ENCODE measurements around the gene PTCD3. TPM values are rescaled to one million over a fixed set of nuclear protein-coding genes. Genes with fewer than 3 reads are reported as not detected.

PTCD3 gene
- total and polyA plus RNA-seq, 12 donors: 30.2 to 232 (median 155) TPM

- DNase-seq (no peak), ATAC-seq (no peak)
- Histone ChIP-seq H3K36me3 (peaks cover 0 to 95% (median 23%) of the 10 kb centered on the region in 9 donors), H3K4me1 (no peaks in the 10 kb centered on the region), H3K27ac (no peak overlapping the region), H3K4me3 (no peak overlapping the region), H3K9me3 (no peaks in the 10 kb centered on the region), H3K27me3 (no peaks in the 10 kb centered on the region)
- intact Hi-C loops (cut with DNase I): no loop called here
- WGBS, 2 donors: 94 to 98% methylated on average over 3 of the region's 3 CpGs
- TF ChIP-seq CTCF (IDR thresholded peaks at IDR 0.05): no peak
Measured at GRCh38 chr2:86097114-86097896, 8.7 kb upstream of the PTCD3 start.

GRCh38 chr2:86097913-86098312 lies 8.1 kb upstream of the PTCD3 start:
- ATAC-seq (no peak), DNase-seq (no peak)
- H3K27ac ChIP-seq: no peak overlapping the region
- peaks cover 0 to 1% (median 0%) of the 10 kb centered on the region in 9 donors for H3K4me1 ChIP-seq
- no peaks in the 10 kb centered on the region for H3K9me3 ChIP-seq
- H3K27me3 ChIP-seq: no peaks in the 10 kb centered on the region
- WGBS, 2 donors: 96 to 97% methylated on average over 1 of the region's 1 CpG
- TF ChIP-seq CTCF (IDR thresholded peaks at IDR 0.05): no peak
- H3K36me3 ChIP-seq: peaks cover 0 to 94% (median 21%) of the 10 kb centered on the region in 9 donors
- intact Hi-C loops (cut with DNase I): no loop called here
- no peak overlapping the region for H3K4me3 ChIP-seq

GRCh38 chr2:86102157-86102556 lies 3.9 kb upstream of the PTCD3 start:
- intact Hi-C loops (cut with DNase I): no loop called here
- Histone ChIP-seq H3K27ac (no peak overlapping the region), H3K27me3 (no peaks in the 10 kb centered on the region), H3K4me3 (no peak overlapping the region), H3K4me1 (peaks cover 0 to 29% (median 23%) of the 10 kb centered on the region in 9 donors), H3K36me3 (peaks cover 0 to 57% (median 11%) of the 10 kb centered on the region in 9 donors), H3K9me3 (no peaks in the 10 kb centered on the region)
- TF ChIP-seq CTCF (IDR thresholded peaks at IDR 0.05): no peak
- DNase-seq (no peak), ATAC-seq (no peak)

DNA sequence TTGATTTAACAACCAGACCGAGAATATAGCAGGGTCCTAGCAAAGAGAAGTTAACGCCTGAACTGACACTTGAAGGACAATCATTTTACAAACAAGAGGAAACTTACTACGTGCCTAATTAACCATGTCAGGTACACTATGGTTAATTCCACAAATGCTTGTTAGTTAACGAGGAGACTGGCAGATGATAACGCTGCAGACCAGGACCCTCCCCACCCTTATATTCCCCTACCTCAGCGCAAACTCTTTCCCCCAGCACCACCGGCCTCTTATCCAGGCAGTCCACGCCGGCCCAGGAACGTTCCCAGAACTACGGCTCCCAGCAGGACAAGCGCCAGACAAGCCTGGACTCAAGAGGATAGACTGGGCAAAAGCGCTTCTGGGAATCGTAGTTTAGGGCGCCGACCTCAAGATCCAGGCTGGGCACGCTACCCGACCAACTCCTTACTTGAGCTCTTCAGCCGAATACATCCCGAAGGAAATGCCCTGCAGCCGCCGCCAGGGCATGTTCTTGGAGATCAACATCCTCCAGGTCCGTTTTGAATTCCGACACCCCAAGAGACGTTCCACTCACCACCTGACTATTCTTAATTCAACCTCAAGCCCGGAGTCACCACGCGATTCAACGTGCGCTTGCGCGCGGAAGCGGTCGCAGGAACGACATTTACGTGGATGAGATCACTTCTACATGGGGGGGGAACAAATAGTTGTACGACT lies 625 bp upstream of the PTCD3 start, which contains the start of gene POLR1A:
Gene POLR1A (minus strand): TSS at position 635 of the 717 bp plus-strand sequence. CDS start 110 bp downstream, at position 525.
- H3K4me3 ChIP-seq: peak within 1 kb of the TSS; percentile 66 to 97 (median 84)
- H3K36me3 ChIP-seq: peaks cover 0 to 48% (median 12%) of the 10 kb centered on the region in 9 donors
- ATAC-seq (peak; percentile 95 to 98 (median 96)), DNase-seq (peak; percentile 83 to 92)
- peak in 2 of 9 donors; percentile 7 to 8 for TF ChIP-seq CTCF (IDR thresholded peaks at IDR 0.05)
- peak within 1 kb of the TSS; percentile 33 to 86 (median 82) for H3K27ac ChIP-seq
- 0 to 1% methylated on average over 38 of the region's 38 CpGs for whole genome bisulfite sequencing, 2 donors
- H3K4me1 ChIP-seq: peaks cover 0 to 42% (median 35%) of the 10 kb centered on the region in 9 donors
- intact Hi-C loops (cut with DNase I): no loop called here
- no peaks in the 10 kb centered on the region for H3K27me3 ChIP-seq
- H3K9me3 ChIP-seq: no peaks in the 10 kb centered on the region

Measured in heart right ventricle (tissue), 16 donors.